Measurements from ENCODE around the gene FNIP2. TPM values are rescaled to one million over a fixed set of nuclear protein-coding genes. Genes with fewer than 3 reads are reported as not detected.

Gene FNIP2
- total and polyA plus RNA-seq, 9 of the 15 experiments (the other 6 are each of a cell fraction or from before 2014, with no cell fraction given), result 1.7 to 15.5 (median 8.3) TPM

- TF ChIP-seq ARID3A (IDR thresholded peaks at IDR 0.05; ENCODE audit: borderline replicate concordance, low read depth, low read length), result no peak
- TF ChIP-seq ZSCAN32 (CRISPR knock-in tag; IDR thresholded peaks at IDR 0.05), result no peak
- no peak for TF ChIP-seq KAT2B (IDR thresholded peaks at IDR 0.05; ENCODE audit: low read depth, low read length)
- no peak for TF ChIP-seq MCM2 (IDR thresholded peaks at IDR 0.05; ENCODE audit: low read depth)
- TF ChIP-seq USF1 (CRISPR knock-in tag; IDR thresholded peaks at IDR 0.05), result no peak
Observed at GRCh38 chr4:158870282-158870625, 101.4 kb downstream of the FNIP2 start (continued).

- no peak; the same call in 2 of the 3 replicates for ATAC-seq
- intact Hi-C loops (cut with micrococcal nuclease) (no loop called here), in situ Hi-C loops (cut with MboI) (no loop called here)
- TF ChIP-seq ZNF655 (CRISPR knock-in tag; IDR thresholded peaks at IDR 0.05), result no peak
- H3K36me3 ChIP-seq (ENCODE audit: control insufficient read depth, insufficient read depth, low read length), result peaks cover 27% of the 10 kb centered on the region; the same call in 2 of the 3 replicates
- no peak overlapping the region for H3K4me3 ChIP-seq
- BruUV-seq (replicated peaks), result no TSS peak
- POLR2A ChIA-PET, result interaction anchor here (1.7 kb wide), 1 partner anchor 9 kb away, joined by 4 read pairs; no protein-coding TSS in a partner anchor
- H3K9me3 ChIP-seq (replicated peaks; ENCODE audit: control insufficient read depth, insufficient read depth, low read depth, low read length), result no peaks in the 10 kb centered on the region
- 84% methylated on average over 8 of the region's 8 CpGs for WGBS (ENCODE audit: insufficient coverage, low coverage, missing lambda C conversion rate)
- H3K9ac ChIP-seq (ENCODE audit: insufficient read depth in 1 of 2, low read depth in 2 of 2, low read length in 2 of 2), result 0 out of 4 replicates have a peak overlapping the region, but pooled peaks of 1 of the 2 experiments have one; percentile 15
- H3K27ac ChIP-seq (ENCODE audit: extremely low read depth, low read depth, low read length), result no peak overlapping the region
- no peak overlapping the region for H3K4me2 ChIP-seq (ENCODE audit: insufficient read depth, low read length)
- no peaks in the 10 kb centered on the region for H3K9me1 ChIP-seq (ENCODE audit: control insufficient read depth, insufficient read depth, low read length)
- no peaks in the 10 kb centered on the region for H3K27me3 ChIP-seq (ENCODE audit: control insufficient read depth in 2 of 2, insufficient read depth in 2 of 2, low read length in 2 of 2)
- no peak overlapping the region for H2AFZ ChIP-seq (ENCODE audit: low read depth, low read length)
- H3K4me1 ChIP-seq (replicated peaks in 1 of 2; ENCODE audit: control insufficient read depth in 2 of 2, insufficient read depth in 2 of 2, low read length in 2 of 2), result no peaks in the 10 kb centered on the region; a peak in 1 of 5 replicates
- no peaks in the 10 kb centered on the region for H4K20me1 ChIP-seq (replicated peaks; ENCODE audit: control insufficient read depth, insufficient read depth, low read length)
- FAIRE-seq, result no peak
- DNase-seq (ENCODE audit: extremely low read depth in 1 of 4, low spot score in 3 of 4), result no peak
- H3K79me2 ChIP-seq (ENCODE audit: control insufficient read depth, insufficient read depth, low read length), result no peaks in the 10 kb centered on the region
- CTCF ChIA-PET (ENCODE audit: low intra/inter-chr PET ratio), result no interaction called here
Observed at GRCh38 chr4:158870626-158871334, 102.0 kb downstream of the FNIP2 start.

All from K562 (cell line).